H1 (cell line): Measurements from ENCODE around the gene ACAD9. TPM values are rescaled to one million over a fixed set of nuclear protein-coding genes. Genes with fewer than 3 reads are reported as not detected.

Experiments used
- CTCF ChIA-PET: fragments of 300-600 bp; sonication (Branson Sonifier 250); formaldehyde crosslinking; loops from one replicate; lab custom pipeline; 2021; ENCODE audit not compliant: partially characterized antibody; lab: Charles Lee
- POLR2A ChIA-PET: fragments of 300-600 bp; sonication (Branson Sonifier 250); formaldehyde crosslinking; loops from one replicate; lab custom pipeline; 2021; ENCODE audit warnings: inconsistent platforms; ENCODE audit not compliant: partially characterized antibody; lab: Charles Lee
- DNase-seq, 2 experiments: peaks; one replicate each; pipeline versions ENCODE4 v3.0.0 to v3.0.0-alpha.2; 2010 to 2022; ENCODE audit warnings: low spot score in 2 of 2, low read depth in 1 of 2, mixed read lengths in 1 of 2
- FAIRE-seq: peaks from 2 replicates; lab custom pipeline; 2011; peaks lifted over from hg19 to GRCh38; lab: Jason Lieb, UNC
- H2AFZ ChIP-seq: 2 replicates; pipeline ENCODE4 v1.8.1; 2012; ENCODE audit warnings: low read length, inconsistent platforms
- H2AK5ac ChIP-seq: 2 replicates; pipeline ENCODE4 v1.6.1; 2013; ENCODE audit warnings: low read depth, low read length
- H2BK120ac ChIP-seq: replicated peaks from 2 replicates; pipeline ENCODE3; 2013; ENCODE audit warnings: low read depth, low read length, inconsistent platforms
- H2BK12ac ChIP-seq: 2 replicates; pipeline ENCODE4 v1.6.1; 2013; ENCODE audit warnings: low read depth, low read length
- H2BK15ac ChIP-seq: 2 replicates; pipeline ENCODE4 v1.6.1; 2013; ENCODE audit warnings: low read length
- H2BK20ac ChIP-seq: 2 replicates; pipeline ENCODE4 v1.6.1; 2013; ENCODE audit warnings: low read length
- H2BK5ac ChIP-seq: 2 replicates; pipeline ENCODE4 v1.6.1; 2013; ENCODE audit warnings: low read depth, low read length
- H3K14ac ChIP-seq: 2 replicates; pipeline ENCODE4 v1.6.1; 2013; ENCODE audit warnings: inconsistent platforms; ENCODE audit not compliant: insufficient read length
- H3K18ac ChIP-seq: 2 replicates; pipeline ENCODE4 v1.6.1; 2013; ENCODE audit warnings: low read length; ENCODE audit errors: extremely low read depth
- H3K23ac ChIP-seq: 2 replicates; pipeline ENCODE4 v1.6.1; 2013; ENCODE audit warnings: inconsistent platforms; ENCODE audit not compliant: insufficient read length
- H3K23me2 ChIP-seq: 2 replicates; pipeline ENCODE4 v1.6.1; 2013; ENCODE audit warnings: low read depth, low read length
- H3K27ac ChIP-seq: 2 replicates; pipeline ENCODE4 v1.6.1; 2011; ENCODE audit warnings: low read depth, low read length, inconsistent platforms
- H3K27me3 ChIP-seq, 4 experiments: replicated peaks in 1 of 4; 1 replicate in 1 of 4; 2 replicates in 3 of 4; pipeline versions ENCODE4 v1.6.1 to v1.8.1; 2011 to 2013; ENCODE audit warnings: low read length in 3 of 4, mild to moderate bottlenecking in 3 of 4, inconsistent platforms in 2 of 4, mixed read lengths in 2 of 4, moderate library complexity in 1 of 4; ENCODE audit not compliant: control insufficient read depth in 3 of 4, insufficient read depth in 3 of 4; ENCODE audit errors: extremely low read depth in 1 of 4
- H3K36me3 ChIP-seq, 4 experiments: 2 replicates each; pipeline versions ENCODE4 v1.6.1 to v1.8.1; 2011 to 2013; ENCODE audit warnings: mild to moderate bottlenecking in 4 of 4, low read length in 3 of 4, moderate library complexity in 2 of 4, control low read depth in 1 of 4, inconsistent platforms in 1 of 4; ENCODE audit not compliant: insufficient read depth in 4 of 4, control insufficient read depth in 2 of 4
- H3K4ac ChIP-seq: replicated peaks from 2 replicates; pipeline ENCODE3; 2013; ENCODE audit warnings: low read length, low read depth, mixed read lengths, inconsistent platforms; ENCODE audit not compliant: insufficient read length
- H3K4me1 ChIP-seq, 4 experiments: replicated peaks in 1 of 4; 1 replicate in 1 of 4; 2 replicates in 3 of 4; pipeline versions ENCODE4 v1.6.1 to v1.8.1; 2011 to 2013; ENCODE audit warnings: low read length in 3 of 4, inconsistent platforms in 2 of 4, mixed read lengths in 1 of 4; ENCODE audit not compliant: insufficient read depth in 4 of 4, control insufficient read depth in 3 of 4
- H3K4me2 ChIP-seq, 2 experiments: 2 replicates each; pipeline versions ENCODE4 v1.6.1 to v1.8.1; 2011 to 2013; ENCODE audit warnings: low read depth in 2 of 2, low read length in 2 of 2, control low read depth in 1 of 2, inconsistent platforms in 1 of 2, mild to moderate bottlenecking in 1 of 2; ENCODE audit not compliant: insufficient read depth in 1 of 2
- H3K4me3 ChIP-seq, 4 experiments: fragments of 200-600, 300-600 bp in 1 of 4; sonication (generic), shearing (Covaris generic), sonication (Bioruptor Twin) in 1 of 4; 2 replicates each; pipeline versions ENCODE4 v1.5.1 to v1.8.1; 2011 to 2016; ENCODE audit warnings: low read length in 4 of 4, low read depth in 3 of 4, control low read depth in 2 of 4, inconsistent platforms in 2 of 4, mild to moderate bottlenecking in 2 of 4, mixed read lengths in 1 of 4, moderate library complexity in 1 of 4; ENCODE audit not compliant: insufficient read depth in 2 of 4; ENCODE audit errors: extremely low read depth in 1 of 4
- H3K56ac ChIP-seq: replicated peaks from 2 replicates; pipeline ENCODE3; 2013; ENCODE audit warnings: low read depth, mild to moderate bottlenecking, mixed read lengths, low read length, inconsistent platforms; ENCODE audit not compliant: insufficient read length
- H3K79me1 ChIP-seq: 2 replicates; pipeline ENCODE4 v1.6.1; 2013; ENCODE audit warnings: low read depth, low read length, control low read depth
- H3K79me2 ChIP-seq, 2 experiments: 2 replicates each; pipeline versions ENCODE4 v1.6.1 to v1.8.1; 2012 to 2013; ENCODE audit warnings: low read length in 2 of 2, mild to moderate bottlenecking in 2 of 2, inconsistent platforms in 1 of 2; ENCODE audit not compliant: insufficient read depth in 2 of 2, control insufficient read depth in 1 of 2
- H3K9ac ChIP-seq, 4 experiments: replicated peaks in 1 of 4; 1 replicate in 1 of 4; 2 replicates in 3 of 4; pipeline versions ENCODE4 v1.6.1 to v1.8.1; 2011 to 2013; ENCODE audit warnings: low read depth in 3 of 4, low read length in 3 of 4, control low read depth in 2 of 4, mild to moderate bottlenecking in 2 of 4, moderate library complexity in 2 of 4, inconsistent platforms in 1 of 4; ENCODE audit errors: extremely low read depth in 1 of 4
- H3K9me3 ChIP-seq, 2 experiments: 2 replicates each; pipeline versions ENCODE4 v1.6.1 to v1.8.1; 2012 to 2013; ENCODE audit warnings: mild to moderate bottlenecking in 2 of 2, moderate library complexity in 2 of 2, control low read depth in 1 of 2, inconsistent platforms in 1 of 2, low read depth in 1 of 2, low read length in 1 of 2, mixed read lengths in 1 of 2; ENCODE audit not compliant: insufficient read depth in 2 of 2
- H4K20me1 ChIP-seq, 2 experiments: replicated peaks in 1 of 2; 2 replicates each; pipeline versions ENCODE3 to v1.8.1; 2011 to 2013; ENCODE audit warnings: inconsistent platforms in 2 of 2, low read length in 2 of 2, mild to moderate bottlenecking in 1 of 2; ENCODE audit not compliant: insufficient read depth in 2 of 2, control insufficient read depth in 1 of 2
- H4K5ac ChIP-seq: 2 replicates; pipeline ENCODE4 v1.6.1; 2013; ENCODE audit warnings: low read length, low read depth, mixed read lengths, inconsistent platforms; ENCODE audit not compliant: insufficient read length
- H4K8ac ChIP-seq: 2 replicates; pipeline ENCODE4 v1.8.0; 2013; ENCODE audit warnings: mild to moderate bottlenecking, moderate library complexity, low read length, inconsistent platforms; ENCODE audit not compliant: insufficient read depth; ENCODE audit errors: extremely low read depth
- H4K91ac ChIP-seq: replicated peaks from 2 replicates; pipeline ENCODE3; 2013; ENCODE audit warnings: low read length, mixed read lengths, inconsistent platforms; ENCODE audit not compliant: insufficient read length
- BACH1 ChIP-seq: IDR thresholded peaks from 2 replicates; pipeline ENCODE4 v1.6.1; 2012; ENCODE audit warnings: low read length, improper control_type of control experiment
- BCL11A ChIP-seq, 2 experiments: IDR thresholded peaks; one replicate each; pipeline ENCODE4 v1.6.1; 2011; ENCODE audit warnings: low read depth in 2 of 2, low read length in 2 of 2, mild to moderate bottlenecking in 2 of 2
- BRCA1 ChIP-seq: IDR thresholded peaks from 2 replicates; pipeline ENCODE4 v1.6.1; 2012; ENCODE audit warnings: low read depth, low read length, improper control_type of control experiment
- CBX8 ChIP-seq: fragments of 300-800, 300-1000 bp; sonication (generic); IDR thresholded peaks from 2 replicates; pipeline ENCODE4 v1.7.1; 2016; ENCODE audit warnings: low read depth, low read length, borderline replicate concordance
- CHD2 ChIP-seq: IDR thresholded peaks from 2 replicates; pipeline ENCODE4 v1.6.1; 2012; ENCODE audit warnings: low read length, improper control_type of control experiment
- EP300 ChIP-seq, 2 experiments: IDR thresholded peaks; 1 replicate in 1 of 2; 2 replicates in 1 of 2; pipeline ENCODE4 v1.6.1; 2011 to 2012; ENCODE audit warnings: low read depth in 2 of 2, low read length in 2 of 2, mild to moderate bottlenecking in 2 of 2, borderline replicate concordance in 1 of 2, inconsistent platforms in 1 of 2, moderate library complexity in 1 of 2
- JUN ChIP-seq: IDR thresholded peaks from 2 replicates; pipeline ENCODE4 v1.6.1; 2011; ENCODE audit warnings: low read depth, mild to moderate bottlenecking, improper control_type of control experiment, low read length
- KDM5A ChIP-seq: fragments of 200-600 bp; IDR thresholded peaks from 2 replicates; pipeline ENCODE4 v1.7.1; 2012; ENCODE audit warnings: mild to moderate bottlenecking, low read length, inconsistent platforms, mixed read lengths
- POLR2A ChIP-seq, 2 experiments: IDR thresholded peaks; 1 replicate in 1 of 2; 2 replicates in 1 of 2; pipeline ENCODE4 v1.6.1; 2011; ENCODE audit warnings: low read depth in 2 of 2, low read length in 2 of 2, mild to moderate bottlenecking in 2 of 2; ENCODE audit errors: control extremely low read depth in 1 of 2
- SP1 ChIP-seq: IDR thresholded peaks from 2 replicates; pipeline ENCODE4 v1.6.1; 2011; ENCODE audit warnings: low read depth, low read length
- YY1 ChIP-seq: IDR thresholded peaks from 2 replicates; pipeline ENCODE4 v1.6.1; 2011; ENCODE audit warnings: low read depth, mild to moderate bottlenecking, low read length
- WGBS, 2 experiments: shearing (Covaris generic) in 1 of 2; methylation state at CpG; one replicate each; pipeline versions ENCODE4 v1.1.6 to v1.1.7; 2013 to 2015; ENCODE audit warnings: low lambda C conversion rate in 2 of 2, mixed read lengths in 2 of 2, inconsistent platforms in 1 of 2, low coverage in 1 of 2, missing lambda C conversion rate in 1 of 2; ENCODE audit not compliant: insufficient replicate concordance in 2 of 2, insufficient coverage in 1 of 2, insufficient read length in 1 of 2; ENCODE audit errors: extremely low coverage in 1 of 2, missing lambda C conversion rate in 1 of 2; 5-methylcytosine and 5-hydroxymethylcytosine counted together
- polyA plus RNA-seq, 7 experiments: library from polyadenylated mRNA; depleted of rRNA in 3 of 7; stranded (reverse) in 5 of 7; unstranded in 2 of 7; fragments of >200 nt in 5 of 7; fragments of 200-250 nt in 2 of 7; gene quantifications; 1 replicate in 5 of 7; 2 replicates in 1 of 7; 4 replicates in 1 of 7; pipeline versions ENCODE4 v1.2.1 to v1.2.3, GENCODE V29; 2011 to 2013; ENCODE audit warnings: missing spikeins in 2 of 7, mixed read lengths in 2 of 7
- total RNA-seq: library from RNA; stranded (reverse); fragmentation: NEBNext Ultra II Directional; extraction: Animal tissue kit (Norgen Biotek cat#: 25700); gene quantifications from 2 replicates; pipeline ENCODE4 v1.2.1, GENCODE V29; 2021
- TF ChIP-seq, protein P1 (sequence below): IDR thresholded peaks from 2 replicates; pipeline ENCODE4 v1.6.1; 2012; ENCODE audit warnings: inconsistent platforms
- TF ChIP-seq, protein P2 (sequence below): IDR thresholded peaks from 2 replicates; pipeline ENCODE4 v1.6.1; 2011; ENCODE audit warnings: low read length, improper control_type of control experiment

Gene ACAD9
- total and polyA plus RNA-seq, 2 of the 8 experiments (the other 6 are each of a cell fraction or from before 2014, with no cell fraction given) = 27.5 to 28.9 TPM

DNA sequence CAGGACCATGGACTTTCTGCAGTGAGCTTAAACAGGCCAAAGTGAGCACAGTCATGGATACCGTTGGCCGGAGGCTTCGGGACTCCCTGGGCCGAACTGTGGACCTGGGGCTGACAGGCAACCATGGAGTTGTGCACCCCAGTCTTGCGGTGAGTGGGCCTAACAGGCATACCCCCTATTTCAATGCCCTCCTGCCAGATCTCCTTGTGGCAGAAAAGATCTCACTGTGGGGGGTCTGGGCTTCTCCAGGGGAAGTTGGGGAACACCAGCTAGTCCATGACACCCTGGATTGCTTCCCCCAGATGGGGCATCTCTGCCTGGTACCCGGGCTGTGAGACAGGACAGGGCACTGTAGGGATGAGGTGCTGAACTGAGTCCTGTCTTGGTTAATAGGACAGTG is 29.5 kb downstream of the ACAD9 start:
- H3K9me3 ChIP-seq = no peaks in the 10 kb centered on the region
- no peak overlapping the region for H2BK120ac ChIP-seq
- TF ChIP-seq EP300 (IDR thresholded peaks at IDR 0.05; ENCODE audit: borderline replicate concordance in 1 of 2, low read depth in 2 of 2, low read length in 2 of 2) (no peak), JUN (no peak), YY1 (no peak), BCL11A (IDR thresholded peaks at IDR 0.05; ENCODE audit: low read depth in 2 of 2, low read length in 2 of 2) (no peak), CBX8 (no peak), BRCA1 (no peak), CHD2 (no peak), SP1 (no peak), KDM5A (no peak), BACH1 (no peak), POLR2A (IDR thresholded peaks at IDR 0.05; ENCODE audit: control extremely low read depth in 1 of 2, low read depth in 2 of 2, low read length in 2 of 2) (no peak)
- TF ChIP-seq, protein P1, sequence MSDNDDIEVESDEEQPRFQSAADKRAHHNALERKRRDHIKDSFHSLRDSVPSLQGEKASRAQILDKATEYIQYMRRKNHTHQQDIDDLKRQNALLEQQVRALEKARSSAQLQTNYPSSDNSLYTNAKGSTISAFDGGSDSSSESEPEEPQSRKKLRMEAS = no peak
- TF ChIP-seq, protein P2, sequence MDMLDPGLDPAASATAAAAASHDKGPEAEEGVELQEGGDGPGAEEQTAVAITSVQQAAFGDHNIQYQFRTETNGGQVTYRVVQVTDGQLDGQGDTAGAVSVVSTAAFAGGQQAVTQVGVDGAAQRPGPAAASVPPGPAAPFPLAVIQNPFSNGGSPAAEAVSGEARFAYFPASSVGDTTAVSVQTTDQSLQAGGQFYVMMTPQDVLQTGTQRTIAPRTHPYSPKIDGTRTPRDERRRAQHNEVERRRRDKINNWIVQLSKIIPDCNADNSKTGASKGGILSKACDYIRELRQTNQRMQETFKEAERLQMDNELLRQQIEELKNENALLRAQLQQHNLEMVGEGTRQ = no peak
- H2BK15ac ChIP-seq = no peak overlapping the region
- no peak overlapping the region for H3K4ac ChIP-seq
- H3K36me3 ChIP-seq = peaks cover 23 to 72% (median 47%) of the 10 kb centered on the region in 4 experiments; a peak in 7 of 8 replicates
- no peak overlapping the region for H3K4me3 ChIP-seq
- peaks cover 0 to 15% of the 10 kb centered on the region in 2 experiments for H4K20me1 ChIP-seq
- no peak overlapping the region for H2AK5ac ChIP-seq
- H2BK12ac ChIP-seq = no peak overlapping the region
- H2AFZ ChIP-seq = no peak overlapping the region
- H4K5ac ChIP-seq = no peak overlapping the region
- no peaks in the 10 kb centered on the region for H3K23me2 ChIP-seq
- no peak overlapping the region for H3K9ac ChIP-seq
- no peaks in the 10 kb centered on the region for H3K79me2 ChIP-seq
- POLR2A ChIA-PET = interaction anchor here (0.7 to 3.5 kb wide), 6 partner anchors 9 to 247 kb away, joined by 3 to 11 read pairs (median 4); partner anchors contain the start of gene ACAD9
- H3K56ac ChIP-seq = no peak overlapping the region
- no peak overlapping the region for H3K27ac ChIP-seq
- H2BK5ac ChIP-seq = no peak overlapping the region
- H3K4me2 ChIP-seq = no peak overlapping the region
- H2BK20ac ChIP-seq = no peak overlapping the region
- no peak for DNase-seq
- no peaks in the 10 kb centered on the region for H3K79me1 ChIP-seq
- H3K27me3 ChIP-seq = no peaks in the 10 kb centered on the region
- CTCF ChIA-PET = interaction anchor here (0.8 to 1.4 kb wide), 3 partner anchors 40 to 300 kb away, joined by 3 read pairs; no protein-coding TSS in a partner anchor
- no peak overlapping the region for H4K8ac ChIP-seq
- WGBS, 2 experiments = 79% methylated on average over 6 of the region's 6 CpGs; no CpG with 5 or more reads in 1 of the 2 experiments
- H3K4me1 ChIP-seq = no peaks in the 10 kb centered on the region
- H3K14ac ChIP-seq = no peak overlapping the region
- no peak overlapping the region for H4K91ac ChIP-seq
- no peak overlapping the region for H3K23ac ChIP-seq
- H3K18ac ChIP-seq = no peak overlapping the region
- no peak for FAIRE-seq
